Transverse colon (tissue), 4 donors: Measurements from ENCODE around the gene MTMR6.

Source experiments
- EP300 ChIP-seq: sonication (generic); formaldehyde crosslinking; IDR thresholded peaks from one replicate; pipeline ENCODE4 v1.6.1; 2017; ENCODE audit warnings: antibody characterized with exemption, low read depth
- POLR2A ChIP-seq: fragments of 450-650 bp; IDR thresholded peaks from one replicate; pipeline ENCODE4 v1.6.1; 2016; ENCODE audit warnings: antibody characterized with exemption, mild to moderate bottlenecking, moderate library complexity
- POLR2AphosphoS5 ChIP-seq, 3 donors: sonication (generic); formaldehyde crosslinking; IDR thresholded peaks; one replicate each; pipeline ENCODE4 v1.6.1; 2016; ENCODE audit warnings: antibody characterized with exemption in 3 of 3
- TF ChIP-seq, protein P1 (sequence below), 5 experiments: fragments of 200-600 bp in 3 of 5; fragments of 450-650 bp in 2 of 5; sonication (generic) in 3 of 5; IDR thresholded peaks; 1 replicate in 2 of 5; 2 replicates in 3 of 5; pipeline ENCODE4 v1.5.1; 2016 to 2017; ENCODE audit warnings: antibody characterized with exemption in 5 of 5, inconsistent platforms in 3 of 5, mild to moderate bottlenecking in 2 of 5, moderate library complexity in 1 of 5

DNA sequence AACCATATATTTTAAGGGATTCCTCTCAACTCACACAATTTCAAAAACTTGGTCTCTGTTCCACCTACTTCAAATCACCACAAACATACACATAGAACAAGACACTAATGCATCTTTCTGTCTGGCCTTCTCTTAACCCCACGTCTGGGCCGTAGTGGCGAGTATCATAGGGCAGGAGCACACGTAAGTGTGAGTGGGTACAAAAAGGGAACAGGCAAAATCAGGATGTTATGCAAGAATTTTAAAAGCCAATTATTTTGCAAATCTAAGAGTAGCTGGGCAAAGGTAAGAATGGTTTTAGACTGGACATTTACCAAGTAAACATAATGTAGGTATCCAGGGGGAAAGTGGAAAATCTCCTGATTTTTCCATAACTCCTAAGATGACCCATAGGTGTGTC is 35.1 kb downstream of the MTMR6 start:
- TF ChIP-seq, protein P1, sequence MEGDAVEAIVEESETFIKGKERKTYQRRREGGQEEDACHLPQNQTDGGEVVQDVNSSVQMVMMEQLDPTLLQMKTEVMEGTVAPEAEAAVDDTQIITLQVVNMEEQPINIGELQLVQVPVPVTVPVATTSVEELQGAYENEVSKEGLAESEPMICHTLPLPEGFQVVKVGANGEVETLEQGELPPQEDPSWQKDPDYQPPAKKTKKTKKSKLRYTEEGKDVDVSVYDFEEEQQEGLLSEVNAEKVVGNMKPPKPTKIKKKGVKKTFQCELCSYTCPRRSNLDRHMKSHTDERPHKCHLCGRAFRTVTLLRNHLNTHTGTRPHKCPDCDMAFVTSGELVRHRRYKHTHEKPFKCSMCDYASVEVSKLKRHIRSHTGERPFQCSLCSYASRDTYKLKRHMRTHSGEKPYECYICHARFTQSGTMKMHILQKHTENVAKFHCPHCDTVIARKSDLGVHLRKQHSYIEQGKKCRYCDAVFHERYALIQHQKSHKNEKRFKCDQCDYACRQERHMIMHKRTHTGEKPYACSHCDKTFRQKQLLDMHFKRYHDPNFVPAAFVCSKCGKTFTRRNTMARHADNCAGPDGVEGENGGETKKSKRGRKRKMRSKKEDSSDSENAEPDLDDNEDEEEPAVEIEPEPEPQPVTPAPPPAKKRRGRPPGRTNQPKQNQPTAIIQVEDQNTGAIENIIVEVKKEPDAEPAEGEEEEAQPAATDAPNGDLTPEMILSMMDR (IDR thresholded peaks at IDR 0.05), result no peak
- TF ChIP-seq POLR2A, result no peak
- TF ChIP-seq POLR2AphosphoS5 (IDR thresholded peaks at IDR 0.05), result no peak
- TF ChIP-seq EP300, result no peak
